ENCODE results near the gene TESK1.
A peak's percentile ranks its signal among the peaks of the same experiment; 100 is the strongest.
"Not testable (repeated sequence)": the region's sequence is repeated elsewhere in the genome, so short reads cannot be mapped to it uniquely, and the experiment has no call there.

Gene TESK1

GRCh38 chr9:35604578-35605350 lies at the start of gene TESK1:
TESK1 (plus strand) TSS chr9:35605262; CDS start chr9:35605620, 358 bp downstream.
- DNase-seq: peak; percentile 86

GRCh38 chr9:35555881-35556280 lies 49.2 kb upstream of the TESK1 start:
- DNase-seq: no peak

GRCh38 chr9:35556776-35557175 lies 48.3 kb upstream of the TESK1 start:
- no peak for DNase-seq

- DNase-seq: no peak
Measured at GRCh38 chr9:35557320-35557719, 47.7 kb upstream of the TESK1 start.

- DNase-seq: no peak
Measured at GRCh38 chr9:35558185-35558584, 46.9 kb upstream of the TESK1 start.

GRCh38 chr9:35559792-35560530 lies 45.1 kb upstream of the TESK1 start:
- DNase-seq: no peak

- DNase-seq: no peak
Measured at GRCh38 chr9:35560625-35561337, 44.3 kb upstream of the TESK1 start.

- no peak for DNase-seq
Measured at GRCh38 chr9:35561468-35562261, 43.4 kb upstream of the TESK1 start.

GRCh38 chr9:35562895-35563780 lies 41.9 kb upstream of the TESK1 start:
- no peak for DNase-seq

- no peak for DNase-seq
Measured at GRCh38 chr9:35563791-35564197, 41.3 kb upstream of the TESK1 start.

- DNase-seq: no peak
Measured at GRCh38 chr9:35564658-35565061, 40.4 kb upstream of the TESK1 start.

GRCh38 chr9:35566417-35566816 lies 38.6 kb upstream of the TESK1 start:
- no peak for DNase-seq

GRCh38 chr9:35568196-35568595 lies 36.9 kb upstream of the TESK1 start:
- no peak for DNase-seq

- DNase-seq: no peak
Measured at GRCh38 chr9:35569206-35569605, 35.9 kb upstream of the TESK1 start.

- DNase-seq: no peak
Measured at GRCh38 chr9:35570709-35571504, 34.2 kb upstream of the TESK1 start.

GRCh38 chr9:35574578-35575122 lies 30.4 kb upstream of the TESK1 start:
- no peak for DNase-seq

- DNase-seq: no peak
Measured at GRCh38 chr9:35575478-35575877, 29.6 kb upstream of the TESK1 start.

- DNase-seq: no peak
Measured at GRCh38 chr9:35577486-35577885, 27.6 kb upstream of the TESK1 start.

- DNase-seq: no peak
Measured at GRCh38 chr9:35579130-35579529, 25.9 kb upstream of the TESK1 start.

GRCh38 chr9:35579659-35580227 lies 25.3 kb upstream of the TESK1 start:
- not testable (repeated sequence) for DNase-seq

Measured in stimulated activated CD4-positive, alpha-beta T cell treated with anti-CD3 and anti-CD28 coated beads, Interleukin-4, amount 100 ng/mL, for 1 hour (primary cell).